ENCODE data around the gene HAUS1.
"Not testable (repeated sequence)": the region's sequence is repeated elsewhere in the genome, so short reads cannot be mapped to it uniquely, and the experiment has no call there.

Gene HAUS1

DNA sequence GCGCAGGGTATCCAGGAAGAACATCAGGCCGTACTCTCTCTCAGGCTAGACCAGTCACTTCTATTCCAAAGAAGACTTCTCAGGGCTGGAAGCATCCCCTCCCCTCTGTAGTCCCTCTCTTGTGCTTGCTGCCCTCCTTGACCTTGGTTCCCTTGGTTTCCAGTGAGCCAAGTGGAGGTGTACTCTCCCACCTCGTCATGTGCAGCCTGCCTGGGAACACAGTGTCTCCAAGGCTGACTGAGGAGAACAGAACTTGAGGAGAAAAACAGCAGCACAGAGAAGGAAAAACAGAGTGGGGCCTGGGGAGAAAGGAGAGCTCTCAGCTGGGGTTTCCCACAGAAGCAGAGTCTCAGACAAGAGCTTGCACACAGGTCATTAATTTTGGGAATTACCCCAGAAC is 52.7 kb downstream of the HAUS1 start:
- no peaks in the 10 kb centered on the region for H3K36me3 ChIP-seq (ENCODE audit: insufficient read depth, low read length)
- H3K79me2 ChIP-seq (ENCODE audit: control insufficient read depth, insufficient read depth, low read length, unreplicated experiment) = no peaks in the 10 kb centered on the region
- H3K27ac ChIP-seq (ENCODE audit: low read depth, low read length) = no peak overlapping the region
- H3K27me3 ChIP-seq (ENCODE audit: insufficient read depth, low read length) = no peaks in the 10 kb centered on the region
- H2AFZ ChIP-seq (ENCODE audit: low read length, unreplicated experiment) = no peak overlapping the region
- no peak overlapping the region for H3K4me3 ChIP-seq (ENCODE audit: low read depth, low read length)
- H3K4me1 ChIP-seq (ENCODE audit: control insufficient read depth, insufficient read depth, low read length, unreplicated experiment) = peaks cover 38% of the 10 kb centered on the region

DNA sequence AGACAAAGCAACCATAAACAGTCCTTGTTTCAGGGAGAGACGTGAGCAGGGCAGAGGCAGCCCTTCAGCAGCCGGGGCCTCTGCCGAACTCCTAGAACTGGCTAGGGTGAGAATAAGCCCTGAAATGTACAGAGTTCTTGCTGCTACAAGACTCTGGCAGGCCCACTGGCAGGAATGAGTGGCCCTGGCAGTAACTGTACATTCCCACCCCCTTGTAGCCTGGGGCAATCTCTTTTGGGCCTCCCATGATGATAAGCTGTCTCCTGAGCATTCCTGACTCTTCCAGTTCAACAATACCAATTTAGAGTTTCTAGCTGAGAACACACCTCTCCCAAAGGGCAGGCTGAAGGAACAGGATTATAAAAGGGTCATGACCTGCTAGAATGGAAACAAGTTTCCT is 54.3 kb downstream of the HAUS1 start:
- H3K36me3 ChIP-seq (ENCODE audit: insufficient read depth, low read length) = no peaks in the 10 kb centered on the region
- H3K27ac ChIP-seq (ENCODE audit: low read depth, low read length) = no peak overlapping the region
- H3K4me1 ChIP-seq (ENCODE audit: control insufficient read depth, insufficient read depth, low read length, unreplicated experiment) = peaks cover 22% of the 10 kb centered on the region
- no peak overlapping the region for H3K4me3 ChIP-seq (ENCODE audit: low read depth, low read length)
- H3K27me3 ChIP-seq (ENCODE audit: insufficient read depth, low read length) = no peaks in the 10 kb centered on the region
- H2AFZ ChIP-seq (ENCODE audit: low read length, unreplicated experiment) = no peak overlapping the region
- no peaks in the 10 kb centered on the region for H3K79me2 ChIP-seq (ENCODE audit: control insufficient read depth, insufficient read depth, low read length, unreplicated experiment)

DNA sequence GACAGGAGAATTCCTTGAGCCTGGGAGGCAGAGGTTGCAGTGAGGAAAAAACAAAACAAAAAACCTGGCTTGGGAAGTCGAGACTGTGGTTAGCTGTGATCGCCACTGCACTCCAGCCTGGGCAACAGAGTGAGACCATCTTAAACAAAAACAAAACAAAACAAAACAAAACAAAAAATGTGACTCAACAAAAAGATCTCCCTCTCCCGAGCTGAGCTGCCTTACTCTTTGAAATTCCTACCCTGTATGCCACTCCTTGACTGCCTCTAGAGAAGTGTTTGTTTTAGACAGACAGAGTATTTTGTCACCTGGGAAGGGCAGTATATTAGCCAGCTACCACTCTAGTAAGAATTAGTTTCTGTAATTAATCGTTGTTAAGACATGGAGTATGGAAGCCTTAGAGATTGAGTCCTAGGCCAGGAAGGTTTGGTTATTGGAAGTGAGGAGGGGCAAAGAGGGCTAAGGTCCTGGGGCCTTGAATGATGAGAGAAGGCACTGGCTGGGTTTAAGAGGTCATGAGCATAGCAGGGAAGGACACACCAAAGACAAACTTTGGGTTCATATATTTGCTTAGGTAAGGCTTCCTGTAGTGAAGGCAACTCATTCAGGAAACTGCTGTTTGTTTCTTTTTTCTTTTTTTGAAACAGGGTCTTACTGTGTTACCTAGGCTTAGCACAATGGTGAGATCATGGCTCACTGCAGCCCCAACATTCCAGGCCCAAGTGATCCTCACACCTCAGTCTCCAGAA is 56.0 kb downstream of the HAUS1 start:
- H3K4me1 ChIP-seq (ENCODE audit: control insufficient read depth, insufficient read depth, low read length, unreplicated experiment) = peaks cover 21% of the 10 kb centered on the region
- peak overlapping the region; percentile 29; the same call in 1 of the 2 replicates for H3K27ac ChIP-seq (ENCODE audit: low read depth, low read length)
- H3K79me2 ChIP-seq (ENCODE audit: control insufficient read depth, insufficient read depth, low read length, unreplicated experiment) = no peaks in the 10 kb centered on the region
- no peaks in the 10 kb centered on the region for H3K36me3 ChIP-seq (ENCODE audit: insufficient read depth, low read length)
- peak overlapping the region; percentile 18 for H2AFZ ChIP-seq (ENCODE audit: low read length, unreplicated experiment)
- no peaks in the 10 kb centered on the region for H3K27me3 ChIP-seq (ENCODE audit: insufficient read depth, low read length)
- no peak overlapping the region for H3K4me3 ChIP-seq (ENCODE audit: low read depth, low read length)

DNA sequence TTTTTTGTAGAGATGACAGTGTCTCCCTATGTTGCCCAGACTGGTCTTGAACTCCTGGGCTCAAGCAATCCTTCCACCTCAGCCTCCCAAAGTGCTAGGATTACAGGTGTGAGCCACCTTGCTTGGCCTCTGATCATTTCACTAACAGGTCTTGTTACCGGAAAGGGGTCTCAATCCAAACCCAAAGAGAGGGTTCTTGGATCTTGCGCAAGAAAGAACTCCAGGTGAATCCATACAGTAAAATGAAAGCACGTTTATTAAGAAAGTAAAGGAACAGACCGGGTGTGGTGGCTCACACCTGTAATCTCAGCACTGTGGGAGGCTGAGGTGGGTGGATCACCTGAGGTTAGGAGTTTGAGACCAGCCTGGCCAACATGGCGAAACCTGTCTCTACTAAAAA is 56.7 kb downstream of the HAUS1 start:
- not testable (repeated sequence) for H3K36me3 ChIP-seq (ENCODE audit: insufficient read depth, low read length); H3K27ac ChIP-seq (ENCODE audit: low read depth, low read length); H2AFZ ChIP-seq (ENCODE audit: low read length, unreplicated experiment); H3K79me2 ChIP-seq (ENCODE audit: control insufficient read depth, insufficient read depth, low read length, unreplicated experiment); H3K27me3 ChIP-seq (ENCODE audit: insufficient read depth, low read length); H3K4me3 ChIP-seq (ENCODE audit: low read depth, low read length)
- H3K4me1 ChIP-seq (ENCODE audit: control insufficient read depth, insufficient read depth, low read length, unreplicated experiment) = peaks cover 19% of the 10 kb centered on the region

DNA sequence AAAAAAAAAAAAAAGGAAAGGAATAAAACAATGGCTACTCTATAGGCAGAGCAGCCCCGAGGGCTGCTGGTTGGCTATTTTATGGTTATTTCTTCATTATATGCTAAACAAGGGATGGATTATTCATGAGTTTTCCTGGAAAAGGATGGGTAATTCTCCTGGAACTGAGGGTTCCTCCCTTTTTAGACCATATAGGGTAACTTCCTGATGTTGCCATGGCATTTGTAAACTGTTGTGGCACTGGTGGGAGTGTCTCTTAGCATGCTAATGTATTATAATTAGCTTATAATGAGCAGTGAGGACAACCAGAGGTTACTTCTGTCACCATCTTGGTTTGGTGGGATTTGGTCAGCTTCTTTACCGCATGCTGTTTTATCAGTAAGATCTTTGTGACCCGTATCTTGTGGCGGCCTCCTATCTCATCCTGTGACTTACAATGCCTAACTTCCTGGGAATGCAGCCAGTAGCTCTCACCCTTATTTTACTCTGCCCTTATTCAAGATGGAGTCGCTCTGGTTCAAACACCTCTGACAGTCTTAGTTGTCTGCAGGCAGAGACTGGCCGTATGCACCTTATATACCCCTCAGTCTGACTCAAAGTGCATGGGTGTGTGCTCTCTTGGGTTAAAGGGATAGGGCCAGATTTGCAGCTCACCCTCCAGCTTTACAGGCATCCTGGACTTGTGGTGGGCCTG is 57.7 kb downstream of the HAUS1 start:
- no peak overlapping the region for H3K4me3 ChIP-seq (ENCODE audit: low read depth, low read length)
- H3K4me1 ChIP-seq (ENCODE audit: control insufficient read depth, insufficient read depth, low read length, unreplicated experiment) = peaks cover 10% of the 10 kb centered on the region
- H3K27ac ChIP-seq (ENCODE audit: low read depth, low read length) = no peak overlapping the region
- H3K36me3 ChIP-seq (ENCODE audit: insufficient read depth, low read length) = no peaks in the 10 kb centered on the region
- H3K79me2 ChIP-seq (ENCODE audit: control insufficient read depth, insufficient read depth, low read length, unreplicated experiment) = no peaks in the 10 kb centered on the region
- H3K27me3 ChIP-seq (ENCODE audit: insufficient read depth, low read length) = no peaks in the 10 kb centered on the region
- H2AFZ ChIP-seq (ENCODE audit: low read length, unreplicated experiment) = no peak overlapping the region

DNA sequence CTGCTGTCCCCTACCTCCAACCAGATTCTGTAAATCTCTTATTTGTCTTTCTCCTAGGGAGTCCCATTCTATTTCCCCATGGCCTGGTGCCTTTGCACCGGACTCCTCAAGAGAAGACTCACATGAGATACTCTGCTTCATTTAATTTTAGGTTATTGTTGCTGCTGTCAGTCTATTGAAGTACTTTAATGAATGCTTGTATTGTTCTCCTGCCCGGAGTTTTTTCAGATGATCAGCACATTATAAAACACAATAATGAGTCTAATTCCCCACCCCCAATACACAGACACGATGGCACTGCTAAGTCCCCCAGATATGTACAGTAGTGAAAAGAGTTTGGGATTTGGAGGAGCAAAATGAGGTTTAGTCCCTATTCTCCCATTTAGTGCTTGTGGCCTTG is 58.9 kb downstream of the HAUS1 start:
- no peaks in the 10 kb centered on the region for H3K36me3 ChIP-seq (ENCODE audit: insufficient read depth, low read length)
- H3K4me3 ChIP-seq (ENCODE audit: low read depth, low read length) = no peak overlapping the region
- H3K4me1 ChIP-seq (ENCODE audit: control insufficient read depth, insufficient read depth, low read length, unreplicated experiment) = peaks cover 10% of the 10 kb centered on the region
- H3K27me3 ChIP-seq (ENCODE audit: insufficient read depth, low read length) = no peaks in the 10 kb centered on the region
- no peak overlapping the region for H3K27ac ChIP-seq (ENCODE audit: low read depth, low read length)
- H2AFZ ChIP-seq (ENCODE audit: low read length, unreplicated experiment) = no peak overlapping the region
- no peaks in the 10 kb centered on the region for H3K79me2 ChIP-seq (ENCODE audit: control insufficient read depth, insufficient read depth, low read length, unreplicated experiment)

DNA sequence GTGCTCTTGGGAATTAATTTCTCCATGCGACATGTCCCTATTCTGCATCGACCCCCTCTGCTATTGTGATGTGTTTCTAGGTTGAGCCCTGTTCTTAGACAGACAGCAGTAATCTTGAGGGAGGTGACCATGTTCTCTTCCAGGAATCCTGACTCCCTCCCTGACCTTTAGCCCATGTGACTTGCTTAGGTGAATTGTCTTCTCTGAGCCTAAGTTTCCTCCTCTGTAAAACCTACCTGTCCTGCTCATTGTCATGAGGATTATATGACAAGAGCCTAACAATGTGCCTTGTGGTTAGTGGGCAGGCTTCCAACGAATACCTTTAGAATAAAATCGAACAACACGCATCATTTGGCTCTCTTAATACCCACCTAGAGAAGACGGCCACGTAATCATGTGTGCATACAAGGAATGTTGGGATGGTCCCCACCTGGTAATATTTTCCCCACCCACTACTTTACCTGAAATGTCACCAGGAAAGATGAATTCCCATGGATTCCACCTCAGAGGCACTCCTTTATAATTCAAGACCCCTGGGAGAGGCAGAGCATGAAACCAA is 59.8 kb downstream of the HAUS1 start:
- no peaks in the 10 kb centered on the region for H3K79me2 ChIP-seq (ENCODE audit: control insufficient read depth, insufficient read depth, low read length, unreplicated experiment)
- H2AFZ ChIP-seq (ENCODE audit: low read length, unreplicated experiment) = no peak overlapping the region
- H3K4me1 ChIP-seq (ENCODE audit: control insufficient read depth, insufficient read depth, low read length, unreplicated experiment) = peaks cover 12% of the 10 kb centered on the region
- H3K4me3 ChIP-seq (ENCODE audit: low read depth, low read length) = no peak overlapping the region
- H3K27me3 ChIP-seq (ENCODE audit: insufficient read depth, low read length) = no peaks in the 10 kb centered on the region
- no peak overlapping the region for H3K27ac ChIP-seq (ENCODE audit: low read depth, low read length)
- H3K36me3 ChIP-seq (ENCODE audit: insufficient read depth, low read length) = no peaks in the 10 kb centered on the region

DNA sequence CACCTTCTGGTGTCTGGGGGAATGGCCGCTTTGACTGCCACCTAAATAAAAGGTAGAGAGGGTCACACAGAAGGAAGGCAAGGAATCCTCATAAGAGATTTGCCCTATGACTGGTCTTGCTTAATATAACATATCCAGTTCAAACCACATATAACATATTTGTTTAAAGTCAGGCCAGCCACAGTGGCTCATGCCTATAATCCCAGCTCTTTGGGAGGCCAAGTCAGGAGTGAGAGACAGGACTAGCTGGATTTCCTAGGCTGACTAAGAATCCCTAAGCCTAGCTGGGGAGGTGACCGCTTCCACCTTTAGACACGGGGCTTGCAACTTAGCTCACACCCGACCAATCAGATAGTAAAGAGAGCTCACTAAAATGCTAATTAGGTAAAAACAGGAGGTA is 60.3 kb downstream of the HAUS1 start:
- not testable (repeated sequence) for H3K4me3 ChIP-seq (ENCODE audit: low read depth, low read length); H3K36me3 ChIP-seq (ENCODE audit: insufficient read depth, low read length); H3K27me3 ChIP-seq (ENCODE audit: insufficient read depth, low read length); H3K79me2 ChIP-seq (ENCODE audit: control insufficient read depth, insufficient read depth, low read length, unreplicated experiment); H2AFZ ChIP-seq (ENCODE audit: low read length, unreplicated experiment); H3K27ac ChIP-seq (ENCODE audit: low read depth, low read length)
- peaks cover 16% of the 10 kb centered on the region for H3K4me1 ChIP-seq (ENCODE audit: control insufficient read depth, insufficient read depth, low read length, unreplicated experiment)

DNA sequence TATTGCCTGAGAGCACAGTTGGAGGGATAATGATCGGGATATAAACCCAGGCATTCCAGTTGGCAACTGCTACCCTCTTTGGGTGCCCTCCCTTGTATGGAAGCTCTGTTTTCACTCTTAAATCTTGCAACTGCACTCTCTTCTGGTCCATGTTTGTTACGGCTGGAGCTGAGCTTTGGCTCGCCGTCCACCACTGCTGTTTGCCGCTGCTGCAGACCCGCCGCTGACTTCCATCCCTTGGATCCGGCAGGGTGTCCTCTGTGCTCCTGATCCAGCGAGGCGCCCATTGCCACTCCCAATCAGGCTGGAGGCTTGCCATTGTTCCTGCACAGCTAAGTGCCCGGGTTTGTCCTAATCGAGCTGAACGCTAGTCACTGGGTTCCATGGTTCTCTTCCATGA is 60.7 kb downstream of the HAUS1 start:
- Histone ChIP-seq H3K4me1 (ENCODE audit: control insufficient read depth, insufficient read depth, low read length, unreplicated experiment) (peaks cover 17% of the 10 kb centered on the region), H3K27me3 (ENCODE audit: insufficient read depth, low read length) (no peaks in the 10 kb centered on the region), H3K4me3 (ENCODE audit: low read depth, low read length) (no peak overlapping the region), H2AFZ (ENCODE audit: low read length, unreplicated experiment) (no peak overlapping the region), H3K27ac (ENCODE audit: low read depth, low read length) (no peak overlapping the region), H3K79me2 (ENCODE audit: control insufficient read depth, insufficient read depth, low read length, unreplicated experiment) (no peaks in the 10 kb centered on the region), H3K36me3 (ENCODE audit: insufficient read depth, low read length) (no peaks in the 10 kb centered on the region)

DNA sequence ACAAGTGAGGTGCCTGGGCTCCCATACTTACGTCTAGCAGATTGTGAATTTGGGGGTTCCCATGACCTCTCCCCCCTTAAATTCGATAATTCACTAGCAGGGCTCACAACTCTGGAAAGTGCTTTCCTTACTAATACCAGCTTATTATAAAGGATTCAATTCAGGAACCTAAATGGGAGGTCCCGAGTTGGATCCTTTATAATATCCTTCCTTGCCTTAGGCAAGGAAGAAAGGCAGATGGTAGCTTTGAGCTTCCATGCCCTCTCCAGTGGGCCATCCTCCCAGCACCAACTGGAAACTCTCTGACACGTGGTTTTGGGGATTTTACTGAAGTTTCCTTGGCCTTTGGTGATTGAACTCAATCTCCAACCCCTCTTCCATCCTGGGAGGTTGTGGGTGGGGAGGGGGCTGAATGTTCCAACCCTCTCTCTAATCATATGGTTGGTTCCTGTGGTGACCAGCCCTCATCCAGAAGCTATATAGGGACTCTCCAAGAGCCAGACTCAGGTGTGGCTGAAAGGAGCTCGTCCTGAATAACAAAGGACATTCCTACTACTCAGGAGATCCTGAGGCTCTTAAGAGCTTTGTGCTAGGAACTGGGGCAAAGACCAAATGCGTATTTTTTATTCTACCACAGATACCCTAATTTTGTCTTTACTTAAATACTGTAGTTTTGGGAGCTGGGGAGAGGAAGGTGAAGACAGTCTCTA is 62.2 kb downstream of the HAUS1 start:
- no peaks in the 10 kb centered on the region for H3K36me3 ChIP-seq (ENCODE audit: insufficient read depth, low read length)
- H3K4me1 ChIP-seq (ENCODE audit: control insufficient read depth, insufficient read depth, low read length, unreplicated experiment) = peaks cover 13% of the 10 kb centered on the region
- no peak overlapping the region for H3K4me3 ChIP-seq (ENCODE audit: low read depth, low read length)
- no peak overlapping the region for H2AFZ ChIP-seq (ENCODE audit: low read length, unreplicated experiment)
- H3K27ac ChIP-seq (ENCODE audit: low read depth, low read length) = no peak overlapping the region
- H3K79me2 ChIP-seq (ENCODE audit: control insufficient read depth, insufficient read depth, low read length, unreplicated experiment) = no peaks in the 10 kb centered on the region
- H3K27me3 ChIP-seq (ENCODE audit: insufficient read depth, low read length) = no peaks in the 10 kb centered on the region
